ENCODE results near the gene TMEM204. TPM values are rescaled to one million over a fixed set of nuclear protein-coding genes. Genes with fewer than 3 reads are reported as not detected.

Gene TMEM204
- total RNA-seq, 4 donors from 2014 or later: 28.6 to 48.2 (median 36.6) TPM

DNA sequence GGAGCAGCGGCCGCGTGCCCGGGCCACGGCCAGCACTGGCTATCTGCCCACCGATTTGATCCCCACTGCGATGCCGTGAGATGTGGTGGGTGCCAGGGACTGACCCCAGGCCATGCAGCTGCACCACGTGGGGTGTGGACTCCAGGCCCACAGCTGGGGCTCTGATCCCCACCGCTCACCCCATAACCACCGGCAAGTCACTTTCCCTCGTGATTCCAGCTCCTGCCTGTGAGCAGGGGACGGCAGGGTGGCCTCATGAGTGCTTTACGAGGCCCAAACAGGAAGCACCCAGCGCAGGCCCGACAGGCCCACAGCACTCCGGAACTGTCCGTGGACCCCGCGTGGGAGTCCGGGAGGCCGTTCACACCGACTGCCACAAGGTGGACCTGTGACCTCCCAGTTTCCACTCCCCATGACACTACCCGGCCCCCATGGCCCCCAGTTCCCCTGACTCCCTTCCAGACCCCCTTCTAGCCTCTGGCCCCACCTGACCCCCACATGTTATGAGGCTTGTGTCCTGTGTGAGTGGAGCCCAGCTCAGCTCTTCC lies 45.3 kb upstream of the TMEM204 start:
- Histone ChIP-seq H3K27ac (no peak overlapping the region), H3K4me1 (peaks cover 0 to 9% (median 6%) of the 10 kb centered on the region in 3 donors), H3K36me3 (no peaks in the 10 kb centered on the region), H3K9me3 (no peaks in the 10 kb centered on the region), H3K4me3 (no peak overlapping the region), H3K27me3 (no peaks in the 10 kb centered on the region)
- 60 to 91% methylated on average over 1 to 7 of the region's 24 CpGs for WGBS, 2 donors (ENCODE audit: low coverage in 1 of 2)
- ATAC-seq: no peak
- TF ChIP-seq, protein P1, sequence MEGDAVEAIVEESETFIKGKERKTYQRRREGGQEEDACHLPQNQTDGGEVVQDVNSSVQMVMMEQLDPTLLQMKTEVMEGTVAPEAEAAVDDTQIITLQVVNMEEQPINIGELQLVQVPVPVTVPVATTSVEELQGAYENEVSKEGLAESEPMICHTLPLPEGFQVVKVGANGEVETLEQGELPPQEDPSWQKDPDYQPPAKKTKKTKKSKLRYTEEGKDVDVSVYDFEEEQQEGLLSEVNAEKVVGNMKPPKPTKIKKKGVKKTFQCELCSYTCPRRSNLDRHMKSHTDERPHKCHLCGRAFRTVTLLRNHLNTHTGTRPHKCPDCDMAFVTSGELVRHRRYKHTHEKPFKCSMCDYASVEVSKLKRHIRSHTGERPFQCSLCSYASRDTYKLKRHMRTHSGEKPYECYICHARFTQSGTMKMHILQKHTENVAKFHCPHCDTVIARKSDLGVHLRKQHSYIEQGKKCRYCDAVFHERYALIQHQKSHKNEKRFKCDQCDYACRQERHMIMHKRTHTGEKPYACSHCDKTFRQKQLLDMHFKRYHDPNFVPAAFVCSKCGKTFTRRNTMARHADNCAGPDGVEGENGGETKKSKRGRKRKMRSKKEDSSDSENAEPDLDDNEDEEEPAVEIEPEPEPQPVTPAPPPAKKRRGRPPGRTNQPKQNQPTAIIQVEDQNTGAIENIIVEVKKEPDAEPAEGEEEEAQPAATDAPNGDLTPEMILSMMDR (IDR thresholded peaks at IDR 0.05): no peak
- TF ChIP-seq POLR2AphosphoS5 (IDR thresholded peaks at IDR 0.05) (no peak), POLR2A (IDR thresholded peaks at IDR 0.05) (no peak), EP300 (IDR thresholded peaks at IDR 0.05) (no peak)

DNA sequence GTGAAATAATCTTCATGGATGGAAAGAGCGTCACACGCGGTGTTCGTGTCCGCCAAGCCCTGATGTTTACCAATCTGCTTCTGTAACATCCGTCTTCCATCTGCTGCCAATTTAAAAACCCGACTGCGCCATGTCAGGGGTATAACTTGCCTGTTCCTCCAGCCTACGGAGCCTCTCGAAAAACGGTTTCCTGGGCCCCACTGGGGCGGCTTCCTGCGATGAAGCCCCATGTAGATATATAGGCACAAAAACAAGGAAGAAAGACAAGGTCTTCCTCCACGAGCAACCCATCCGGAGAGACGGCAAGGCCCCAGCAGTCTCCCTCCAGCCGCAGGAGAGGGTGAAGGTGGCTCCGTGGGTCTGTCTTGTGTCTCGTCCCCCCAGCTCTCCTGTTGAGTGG lies 44.8 kb upstream of the TMEM204 start, which contains the start of gene PTX4:
TSS of gene PTX4 (minus strand) at position 326 of the 400 bp plus-strand sequence. CDS start at position 291, 35 bp downstream.
- Histone ChIP-seq H3K36me3 (no peaks in the 10 kb centered on the region), H3K4me3 (no peak within 1 kb of the TSS), H3K27ac (no peak within 1 kb of the TSS), H3K4me1 (peaks cover 0 to 10% (median 6%) of the 10 kb centered on the region in 3 donors), H3K9me3 (no peaks in the 10 kb centered on the region), H3K27me3 (no peaks in the 10 kb centered on the region)
- WGBS, 2 donors (ENCODE audit: low coverage in 1 of 2): 83 to 85% methylated on average over 11 to 18 of the region's 19 CpGs
- TF ChIP-seq POLR2AphosphoS5 (IDR thresholded peaks at IDR 0.05) (no peak), POLR2A (IDR thresholded peaks at IDR 0.05) (no peak), EP300 (IDR thresholded peaks at IDR 0.05) (no peak)
- TF ChIP-seq, protein P1 (IDR thresholded peaks at IDR 0.05): no peak
- no peak for ATAC-seq

DNA sequence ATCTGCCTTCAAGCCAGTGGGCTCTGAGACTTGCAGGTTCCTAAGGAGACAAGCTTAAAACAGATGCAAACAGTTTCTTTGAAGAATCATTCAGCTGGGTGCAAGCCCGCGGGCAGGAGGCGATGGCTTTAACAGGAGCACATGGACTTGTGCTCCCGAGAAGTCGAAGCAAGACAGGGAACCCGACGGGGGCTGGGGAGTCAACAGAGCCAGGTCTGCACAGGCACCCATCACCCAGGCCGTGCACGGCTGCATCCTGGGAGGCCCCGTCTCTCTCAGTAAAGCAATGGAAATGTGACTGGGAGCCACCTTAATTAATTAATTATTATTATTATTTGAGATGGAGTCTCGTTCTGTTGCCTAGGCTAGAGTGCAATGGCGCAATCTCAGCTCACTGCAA lies 44.4 kb upstream of the TMEM204 start:
- H3K27me3 ChIP-seq: no peaks in the 10 kb centered on the region
- no peak for TF ChIP-seq POLR2AphosphoS5 (IDR thresholded peaks at IDR 0.05)
- no peak for TF ChIP-seq POLR2A (IDR thresholded peaks at IDR 0.05)
- TF ChIP-seq, protein P1 (IDR thresholded peaks at IDR 0.05): no peak
- no peak for TF ChIP-seq EP300 (IDR thresholded peaks at IDR 0.05)
- no peak overlapping the region for H3K27ac ChIP-seq
- no peak overlapping the region for H3K4me3 ChIP-seq
- peaks cover 0 to 14% (median 9%) of the 10 kb centered on the region in 3 donors for H3K4me1 ChIP-seq
- WGBS, 2 donors (ENCODE audit: low coverage in 1 of 2): 83 to 91% methylated on average over 2 to 12 of the region's 12 CpGs
- H3K9me3 ChIP-seq: no peaks in the 10 kb centered on the region
- ATAC-seq: no peak
- H3K36me3 ChIP-seq: no peaks in the 10 kb centered on the region

DNA sequence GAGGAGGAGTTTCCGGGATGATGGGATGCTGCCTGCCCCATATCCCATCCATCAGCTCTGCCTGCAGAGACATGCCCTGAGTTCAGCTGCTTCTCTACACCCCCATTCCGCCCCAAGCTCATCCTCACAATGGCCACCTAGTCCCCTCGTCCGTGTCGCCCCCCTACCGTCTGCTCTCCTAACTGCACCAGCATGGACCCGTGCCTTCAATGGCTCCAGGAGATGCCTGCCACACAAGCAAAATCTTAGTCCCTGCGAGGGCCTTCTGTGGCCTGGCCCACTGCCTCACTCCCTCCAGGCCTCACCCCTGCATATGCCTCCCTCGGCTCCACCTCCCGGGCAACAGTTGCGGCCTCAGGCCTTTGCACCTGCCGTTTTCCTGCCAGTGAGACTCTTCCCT lies 42.1 kb upstream of the TMEM204 start:
- 90 to 100% methylated on average over 1 to 12 of the region's 12 CpGs for WGBS, 2 donors (ENCODE audit: low coverage in 1 of 2)
- no peak overlapping the region for H3K4me3 ChIP-seq
- no peak for ATAC-seq
- peaks cover 0 to 33% (median 18%) of the 10 kb centered on the region in 3 donors for H3K4me1 ChIP-seq
- H3K27ac ChIP-seq: no peak overlapping the region
- peaks cover 0 to 20% of the 10 kb centered on the region in 2 donors for H3K36me3 ChIP-seq
- no peaks in the 10 kb centered on the region for H3K27me3 ChIP-seq
- no peaks in the 10 kb centered on the region for H3K9me3 ChIP-seq
- no peak for TF ChIP-seq POLR2AphosphoS5 (IDR thresholded peaks at IDR 0.05)
- TF ChIP-seq, protein P1 (IDR thresholded peaks at IDR 0.05): no peak
- no peak for TF ChIP-seq EP300 (IDR thresholded peaks at IDR 0.05)
- TF ChIP-seq POLR2A (IDR thresholded peaks at IDR 0.05): no peak
